NCI-H82 (cell line): ENCODE data around the gene RYR3.

ENCODE experiments used
- DNase-seq: peaks from one replicate; lab custom pipeline; 2025; lab: John Stamatoyannopoulos, UW

RYR3 gene

DNA sequence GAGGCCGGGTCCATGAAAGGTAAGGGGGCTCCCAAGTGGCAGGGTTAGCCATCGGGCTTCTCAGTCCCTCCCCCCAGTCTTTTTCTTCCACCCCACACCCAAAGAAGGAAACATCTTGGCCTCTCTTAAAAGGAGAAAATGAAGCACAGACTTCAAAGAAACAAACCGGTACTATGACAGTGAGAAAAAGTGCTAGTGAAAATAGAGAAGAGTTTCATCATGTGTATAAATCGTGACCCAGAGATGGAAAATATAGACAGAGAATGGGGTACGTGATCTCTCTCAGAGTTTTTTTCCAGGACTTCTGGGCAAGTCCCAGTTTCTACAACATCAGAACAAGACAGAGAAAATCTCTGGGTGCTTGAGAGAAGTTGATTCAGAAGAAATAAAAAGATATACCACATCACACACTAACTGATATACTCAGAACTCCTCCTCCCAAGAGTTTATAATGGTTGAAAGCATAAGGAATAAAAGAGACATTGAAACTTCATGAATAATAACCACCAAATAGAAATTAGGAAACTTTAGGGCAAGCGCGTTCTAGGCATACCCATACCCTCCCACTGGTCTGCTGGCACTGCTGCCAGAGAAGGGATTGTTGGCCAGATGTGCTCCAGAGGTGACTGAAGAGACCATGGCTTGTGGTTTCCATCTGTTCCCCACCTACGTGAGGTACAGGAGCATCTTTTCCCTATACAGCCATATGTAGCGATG lies 338.6 kb downstream of the RYR3 start:
- DNase-seq, result no peak

DNA sequence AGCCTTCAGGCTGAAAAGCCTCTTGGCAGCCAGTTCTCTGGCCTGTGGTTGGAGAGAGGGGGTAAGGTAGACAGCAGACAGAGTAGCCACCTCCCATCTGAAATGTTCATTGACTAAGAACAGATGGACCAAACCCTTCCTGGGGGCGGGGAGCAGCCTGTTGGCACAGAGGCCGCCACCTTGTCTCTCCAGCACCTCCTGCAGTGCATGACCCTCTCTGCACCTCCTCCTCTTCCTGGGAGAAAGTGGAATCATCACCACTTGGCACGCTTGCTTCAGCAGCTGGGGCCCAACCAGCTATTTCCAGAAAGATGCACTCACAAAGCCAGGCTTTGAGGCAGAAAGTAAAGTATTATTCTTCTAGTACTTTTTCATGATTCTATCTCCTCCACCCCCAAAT lies 344.1 kb downstream of the RYR3 start:
- peak; percentile 55 for DNase-seq

DNA sequence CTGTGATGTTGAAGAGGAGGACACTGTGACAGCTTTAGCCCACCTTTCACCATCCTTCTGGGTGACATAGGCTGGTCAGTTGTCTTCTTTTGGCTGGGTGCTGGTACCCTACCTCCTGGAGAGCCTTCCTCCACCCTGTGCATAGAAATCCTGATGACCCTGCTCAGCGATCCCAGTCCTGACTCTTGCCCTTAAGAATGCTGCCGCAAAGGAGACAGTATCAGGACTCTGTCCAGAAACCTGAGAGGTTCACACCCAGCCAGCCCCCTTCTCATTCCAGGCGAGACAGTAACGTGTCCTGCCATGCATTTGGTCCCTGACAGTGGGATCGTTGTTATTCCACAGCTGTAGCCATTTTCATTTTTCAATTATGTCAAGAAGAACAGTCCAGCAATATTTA lies 344.7 kb downstream of the RYR3 start:
- DNase-seq, result no peak

DNA sequence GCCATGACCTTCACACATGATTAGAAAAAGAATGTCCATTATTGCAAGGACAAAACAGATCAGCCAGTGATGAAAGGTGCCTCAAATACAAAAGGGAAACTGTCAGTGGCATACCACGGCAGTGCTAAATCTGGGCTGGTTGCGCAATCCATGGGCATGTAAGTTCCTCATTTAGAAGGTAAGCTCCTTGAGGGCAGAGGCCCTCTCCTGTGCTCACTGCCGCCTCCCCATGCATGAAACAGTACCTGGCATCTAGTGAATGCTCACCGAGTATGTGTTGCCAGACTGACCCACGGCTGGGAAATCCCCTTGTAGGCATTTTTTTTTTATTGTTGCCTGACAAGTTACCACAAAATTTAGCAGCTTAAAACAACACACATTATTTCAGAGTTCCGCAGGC lies 345.4 kb downstream of the RYR3 start:
- no peak for DNase-seq

DNA sequence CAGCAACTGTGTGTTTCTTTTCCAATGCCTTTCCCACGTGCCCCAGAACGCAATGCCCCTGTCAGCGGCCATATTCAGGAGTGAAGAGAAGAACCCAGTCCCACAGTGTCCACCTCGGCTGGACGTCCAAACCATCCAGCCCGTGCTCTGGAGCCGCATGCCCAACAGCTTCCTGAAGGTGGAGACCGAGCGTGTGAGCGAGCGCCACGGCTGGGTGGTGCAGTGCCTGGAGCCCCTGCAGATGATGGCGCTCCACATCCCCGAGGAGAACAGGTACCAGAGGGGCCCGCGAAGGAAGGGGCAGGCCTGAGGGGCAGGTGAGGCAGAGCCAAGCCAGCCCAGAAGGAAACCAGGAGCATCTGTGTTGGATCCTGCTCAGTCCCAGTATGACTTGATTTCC lies 349.4 kb downstream of the RYR3 start:
- no peak for DNase-seq

DNA sequence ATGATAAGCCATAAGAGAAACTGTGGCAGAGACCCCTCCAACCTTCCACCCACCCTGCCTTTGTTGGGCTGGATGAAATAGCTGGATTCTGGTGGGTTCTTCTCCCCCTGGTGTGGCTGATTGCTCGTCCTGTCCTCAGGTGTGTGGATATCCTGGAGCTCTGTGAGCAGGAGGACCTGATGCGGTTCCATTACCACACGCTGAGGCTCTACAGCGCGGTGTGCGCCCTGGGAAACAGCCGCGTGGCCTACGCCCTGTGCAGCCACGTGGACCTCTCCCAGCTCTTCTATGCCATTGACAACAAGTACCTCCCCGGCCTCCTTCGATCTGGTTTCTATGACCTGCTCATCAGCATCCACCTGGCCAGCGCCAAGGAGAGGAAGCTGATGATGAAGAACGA lies 351.2 kb downstream of the RYR3 start:
- no peak for DNase-seq

DNA sequence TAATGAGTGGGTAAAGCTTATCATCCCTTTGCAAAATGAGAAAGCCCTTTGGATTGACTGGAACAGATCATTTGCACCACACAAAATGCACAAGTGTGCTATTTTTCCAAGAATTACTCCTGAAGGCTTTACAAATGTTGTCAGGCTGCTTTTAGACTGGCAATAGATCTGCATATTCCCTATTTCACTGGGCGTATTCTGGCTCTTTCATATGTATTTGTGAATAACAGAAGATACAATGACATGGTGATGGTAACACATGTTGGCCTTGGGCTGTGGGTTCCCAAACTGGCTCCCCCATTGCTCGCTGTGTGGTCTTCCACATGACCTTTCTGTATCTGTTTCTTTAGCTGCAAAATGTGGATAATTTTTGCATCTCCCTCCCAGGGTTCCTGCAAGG lies 354.2 kb downstream of the RYR3 start:
- no peak for DNase-seq

DNA sequence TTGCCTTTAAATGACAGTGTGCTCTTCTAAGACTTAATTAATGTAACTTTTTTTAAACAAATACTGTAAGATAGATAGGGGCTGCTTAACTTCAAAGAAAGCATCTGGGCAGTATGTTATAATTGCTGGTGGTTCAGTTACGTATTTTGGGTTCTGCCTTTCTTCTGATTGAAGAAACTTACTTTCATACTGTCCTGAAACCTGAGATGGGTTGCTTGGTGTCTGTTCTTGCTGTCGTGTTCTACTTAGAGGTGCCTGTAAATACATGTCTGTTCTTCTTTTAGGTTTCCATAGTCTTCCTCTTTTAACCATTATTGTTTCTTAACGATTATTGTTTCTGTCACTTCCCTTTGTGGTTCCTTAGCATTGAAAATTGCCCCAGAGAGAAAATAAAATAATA lies 359.8 kb downstream of the RYR3 start:
- no peak for DNase-seq

DNA sequence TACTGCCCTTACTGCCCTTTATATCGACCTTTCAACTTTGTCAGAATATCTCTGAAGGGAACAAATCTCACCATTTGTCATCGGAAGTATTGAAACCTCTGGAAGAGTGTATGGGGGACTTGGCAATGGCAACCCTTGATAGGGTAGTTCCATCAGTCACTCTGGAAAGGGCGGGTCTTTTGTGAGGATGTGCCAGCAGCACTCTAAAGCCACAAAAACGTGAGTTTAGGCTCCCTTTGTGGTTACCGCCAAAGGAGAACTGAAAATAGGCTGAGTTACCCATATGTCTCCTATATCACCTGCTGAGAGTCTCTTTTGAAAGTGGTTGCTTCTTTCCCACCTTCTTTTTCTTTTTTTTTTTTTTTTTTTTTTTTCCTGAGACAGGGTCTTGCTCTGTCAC lies 360.7 kb downstream of the RYR3 start:
- no peak for DNase-seq

DNA sequence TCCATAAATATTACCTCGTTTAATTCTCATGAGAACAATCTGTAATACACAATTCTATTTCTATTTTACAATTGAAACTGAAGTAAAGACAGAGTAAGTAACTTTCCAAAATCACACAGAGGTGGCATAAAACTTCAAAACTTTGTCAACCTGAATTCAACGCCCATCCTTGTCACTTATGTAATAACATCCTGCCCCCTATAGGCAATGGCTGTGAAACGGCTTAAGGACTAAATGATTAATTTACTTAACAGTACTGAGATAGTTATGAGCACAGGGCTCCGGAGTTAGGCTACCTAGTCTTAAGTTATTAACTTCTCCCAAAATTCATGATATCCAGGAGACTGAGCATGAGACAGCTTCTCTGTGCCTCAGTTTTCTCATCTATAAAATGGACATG lies 364.5 kb downstream of the RYR3 start:
- DNase-seq, result peak; percentile 69

DNA sequence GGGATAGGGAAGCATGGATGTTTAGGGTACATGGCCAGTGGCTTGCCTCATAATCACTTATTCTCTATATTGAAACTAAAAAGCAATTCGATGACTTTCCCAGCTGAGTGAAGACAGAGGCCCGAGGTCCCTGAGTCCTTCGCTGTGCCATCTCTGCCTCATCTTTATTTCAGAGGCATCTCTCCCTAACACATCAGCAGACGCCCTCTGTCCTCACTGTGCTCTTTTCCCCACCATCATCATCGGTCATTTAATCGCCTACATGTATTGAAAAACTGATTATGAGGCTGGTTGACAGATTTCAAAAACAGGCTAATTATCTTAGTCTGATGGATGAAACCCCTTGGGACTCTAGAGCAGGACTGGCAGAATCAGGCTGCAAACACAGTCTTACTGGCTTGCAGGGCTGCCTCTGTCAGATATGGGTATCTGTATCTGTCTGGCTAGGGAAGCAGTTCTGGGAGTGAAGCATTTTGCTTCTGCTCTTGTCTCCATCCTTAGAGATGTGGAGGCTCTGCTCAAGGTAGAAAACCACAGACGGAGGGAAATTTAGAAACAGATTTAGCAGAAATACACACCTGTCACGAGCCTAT lies 366.6 kb downstream of the RYR3 start:
- DNase-seq, result no peak

DNA sequence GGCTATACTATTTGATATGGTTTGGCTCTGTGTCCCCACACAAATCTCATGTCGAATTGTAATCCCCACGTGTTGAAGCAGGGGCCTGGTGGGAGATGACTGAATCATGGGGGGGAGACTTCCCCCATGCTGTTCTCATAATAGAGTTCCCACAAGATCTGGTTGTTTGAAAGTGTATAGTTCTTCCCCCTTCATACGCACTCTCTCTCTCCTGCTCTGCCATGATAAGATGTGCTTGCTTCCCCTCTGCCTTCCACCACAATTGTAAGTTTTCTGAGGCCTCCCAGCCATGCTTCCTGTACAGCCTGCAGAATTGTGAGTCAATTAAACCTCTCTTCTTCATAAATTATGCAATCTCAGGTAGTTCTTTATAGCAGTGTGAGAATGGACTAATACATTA lies 367.4 kb downstream of the RYR3 start:
- no peak for DNase-seq

DNA sequence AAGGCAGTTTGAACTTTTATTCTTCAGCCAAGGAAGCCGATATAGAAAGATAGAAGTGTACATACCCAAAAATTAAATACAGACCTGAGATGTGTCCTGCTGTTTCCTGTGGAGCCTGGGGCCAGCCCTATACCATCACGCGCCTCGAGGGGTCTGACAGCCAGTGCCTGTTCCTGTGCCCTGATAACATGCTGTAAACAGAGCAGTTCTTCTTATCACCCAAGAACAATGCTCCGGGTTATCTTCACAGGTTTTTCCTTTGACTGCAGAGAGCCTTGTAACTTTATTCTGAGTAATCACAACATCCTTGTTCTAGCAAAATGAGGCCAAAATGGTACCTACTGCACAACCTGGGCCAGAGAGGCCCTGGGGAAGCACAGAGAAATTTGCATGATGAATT lies 367.8 kb downstream of the RYR3 start:
- no peak for DNase-seq

DNA sequence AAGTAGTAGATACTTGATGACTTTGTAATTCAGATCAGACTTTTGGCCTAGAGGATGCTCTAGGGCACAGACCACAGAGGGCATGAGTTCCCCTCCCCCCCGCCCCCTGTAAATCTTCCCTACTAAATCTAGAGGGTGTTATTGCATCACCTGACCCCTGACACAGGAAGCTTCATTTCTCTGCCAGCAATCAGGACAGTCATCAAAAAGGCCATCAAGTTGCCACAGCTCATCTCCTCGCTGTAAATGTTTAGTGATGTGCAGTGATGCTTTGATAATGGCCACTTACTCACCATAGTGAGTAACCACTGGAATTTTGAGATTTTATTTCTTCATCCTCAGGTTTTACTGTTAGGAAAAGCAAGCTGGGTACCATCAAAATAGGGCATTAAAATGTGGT lies 368.3 kb downstream of the RYR3 start:
- DNase-seq, result no peak

DNA sequence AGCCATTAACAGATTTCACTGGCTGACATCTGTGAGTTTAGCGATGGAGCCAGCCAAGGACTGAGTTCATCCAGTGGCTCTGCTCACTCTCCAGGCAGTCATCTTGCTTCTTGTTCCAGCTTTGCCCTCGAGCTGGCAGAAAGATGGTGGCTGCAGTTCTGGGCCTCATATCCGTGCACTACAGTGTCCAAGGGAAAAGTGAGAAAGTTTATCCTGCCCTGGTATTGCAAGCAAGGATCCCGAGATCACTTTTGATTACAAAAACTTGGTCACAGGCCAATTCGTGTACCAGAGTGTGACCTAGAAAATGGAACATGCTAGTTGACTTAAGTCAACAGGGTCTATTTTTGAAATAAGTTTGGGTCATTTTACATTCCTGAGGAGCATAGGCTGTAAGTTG lies 369.6 kb downstream of the RYR3 start:
- no peak for DNase-seq

DNA sequence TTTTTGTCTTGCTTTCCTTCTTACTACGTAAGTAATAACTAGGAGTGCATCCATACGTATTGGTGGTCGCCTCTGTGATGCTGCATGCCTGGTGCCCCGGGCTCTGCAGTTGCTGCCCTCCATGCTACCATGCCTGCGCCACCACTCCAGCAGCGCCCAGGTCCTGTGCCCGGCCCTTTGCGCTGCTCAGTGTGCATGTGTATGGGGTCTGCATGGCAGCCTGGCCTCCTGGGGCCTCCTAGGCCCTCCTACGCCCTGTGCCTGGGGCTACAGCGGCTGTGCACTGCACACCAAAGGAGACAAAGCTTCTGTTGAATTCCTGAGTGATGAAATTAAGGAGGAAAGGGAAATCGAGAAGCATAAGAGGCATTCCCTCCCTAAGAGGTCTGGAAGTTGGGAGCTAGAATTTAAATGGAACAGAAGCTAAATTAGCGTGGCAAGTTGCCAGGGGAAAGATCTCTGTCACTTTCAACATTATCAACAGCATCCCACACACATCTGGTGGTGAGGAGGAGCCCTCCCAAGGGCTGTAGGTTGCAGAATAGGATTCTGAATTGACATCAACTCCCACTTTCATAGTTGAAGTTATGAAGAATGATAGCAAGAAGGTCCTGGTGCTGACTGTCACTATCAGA lies 382.5 kb downstream of the RYR3 start:
- no peak for DNase-seq

DNA sequence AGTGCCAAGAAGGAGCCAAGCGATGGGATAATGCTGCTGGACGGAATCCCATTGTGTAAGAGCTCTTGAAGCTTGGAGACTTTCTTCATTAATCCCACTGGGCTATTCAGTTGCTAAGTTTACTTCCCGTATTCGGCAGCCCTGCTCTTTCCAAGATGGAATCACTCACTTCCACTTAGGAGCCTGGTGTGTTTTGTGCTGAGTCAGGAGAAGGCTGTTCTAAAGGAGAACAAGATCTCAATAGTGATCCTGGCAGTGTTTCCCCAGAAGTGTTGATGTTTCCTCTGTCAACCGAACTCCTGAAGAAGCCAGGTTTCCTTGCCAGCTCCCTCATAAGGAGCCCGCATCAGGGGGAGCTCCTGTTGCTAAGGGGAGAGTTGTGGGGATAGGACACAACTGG lies 387.4 kb downstream of the RYR3 start:
- DNase-seq, result no peak

DNA sequence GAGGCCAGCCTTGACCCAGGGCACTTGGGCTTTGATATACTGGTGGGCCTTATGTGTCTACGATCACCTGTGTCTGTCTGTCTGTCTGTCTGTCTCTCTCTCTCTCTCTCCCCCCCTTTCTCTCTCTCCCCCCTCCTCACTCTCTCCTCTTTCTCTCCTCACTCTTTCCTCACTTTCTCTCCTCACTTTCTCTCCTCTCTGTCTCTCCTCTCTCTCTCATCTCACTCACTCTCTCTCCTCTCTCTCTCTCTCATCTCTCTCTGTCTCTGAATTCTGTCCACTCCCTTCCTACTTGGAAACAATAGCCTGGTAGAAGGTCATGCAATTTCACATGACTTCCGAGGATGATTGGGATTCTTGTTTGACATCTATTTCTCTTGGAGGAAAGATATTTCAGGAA lies 388.4 kb downstream of the RYR3 start:
- no peak for DNase-seq

DNA sequence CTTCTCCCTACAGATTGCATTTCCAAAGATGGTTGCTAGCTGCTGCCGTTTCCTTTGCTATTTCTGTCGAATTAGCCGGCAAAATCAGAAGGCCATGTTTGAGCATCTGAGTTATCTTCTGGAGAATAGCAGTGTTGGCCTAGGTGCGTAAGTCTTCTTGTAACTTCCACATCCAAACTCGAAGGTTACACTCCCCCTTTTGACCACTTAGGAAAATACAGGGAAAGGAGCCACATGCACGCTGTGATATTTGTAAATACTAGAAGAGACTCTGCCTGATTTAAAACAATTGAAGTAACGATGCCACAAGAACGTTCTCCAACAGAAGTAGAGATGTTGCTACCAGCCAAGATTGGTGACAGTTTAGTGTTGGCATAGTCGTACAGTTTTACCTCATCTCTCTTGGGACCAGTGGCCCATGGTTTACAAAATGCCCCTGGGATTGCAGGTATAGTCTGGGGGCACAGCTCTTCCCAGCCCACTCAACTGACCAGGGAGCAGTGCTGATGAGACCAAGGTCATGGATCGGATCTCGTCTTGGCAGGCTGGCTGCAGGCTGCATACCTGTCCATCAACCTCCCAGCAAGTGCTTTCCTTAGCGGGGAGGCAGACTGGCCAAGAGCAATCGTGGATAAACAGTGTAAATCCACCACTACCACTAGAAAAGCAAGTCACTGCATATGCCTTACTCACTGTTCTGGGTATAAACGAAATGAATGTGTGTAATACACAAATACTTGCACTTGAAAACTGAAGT lies 389.1 kb downstream of the RYR3 start:
- DNase-seq, result peak; percentile 22

DNA sequence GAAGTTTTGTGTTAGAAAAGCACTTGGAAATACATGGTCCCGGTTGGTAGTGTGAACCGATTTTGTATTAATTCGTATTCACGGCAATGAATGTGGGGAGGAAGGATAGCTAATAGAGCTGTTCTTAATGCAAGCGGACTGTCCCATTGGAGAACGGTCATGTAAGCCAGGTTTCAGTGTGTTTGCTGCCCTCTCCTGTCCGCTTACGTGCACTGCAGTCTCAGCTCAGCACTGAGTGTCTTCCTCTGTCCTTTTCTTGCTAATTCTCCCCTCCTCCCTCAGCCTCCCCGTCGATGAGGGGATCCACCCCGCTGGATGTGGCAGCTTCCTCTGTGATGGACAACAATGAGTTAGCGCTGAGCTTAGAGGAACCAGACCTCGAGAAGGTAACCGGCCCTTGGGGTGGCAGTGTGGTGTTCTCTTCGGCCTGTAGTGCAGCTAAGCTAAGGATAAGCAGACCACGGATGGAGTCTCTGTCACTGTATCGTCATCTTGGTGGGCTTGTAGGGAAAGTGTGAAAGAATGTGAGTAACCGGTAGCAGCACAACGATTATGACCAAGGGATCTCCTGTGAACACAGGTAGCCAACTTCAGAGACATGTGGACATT lies 390.0 kb downstream of the RYR3 start:
- DNase-seq, result peak; percentile 78

DNA sequence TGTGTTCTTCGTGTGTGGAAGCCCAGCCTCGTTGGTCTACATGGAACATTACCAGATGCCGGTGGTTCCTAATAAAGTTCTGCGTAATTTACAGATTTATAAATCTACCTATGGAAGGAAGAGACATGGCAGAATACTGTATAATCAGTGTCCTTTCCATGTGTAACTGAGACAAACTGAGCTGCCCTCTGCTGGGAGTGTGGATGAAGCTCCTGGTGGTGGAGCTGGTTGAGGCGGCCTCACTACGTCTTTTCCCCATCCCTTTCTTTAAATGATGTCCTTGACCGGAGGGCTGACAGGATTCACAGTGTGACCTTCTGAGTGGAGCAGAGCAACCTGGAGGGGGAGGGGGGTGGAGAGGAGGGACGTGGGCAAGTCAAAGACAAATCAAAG lies 390.5 kb downstream of the RYR3 start:
- no peak for DNase-seq

DNA sequence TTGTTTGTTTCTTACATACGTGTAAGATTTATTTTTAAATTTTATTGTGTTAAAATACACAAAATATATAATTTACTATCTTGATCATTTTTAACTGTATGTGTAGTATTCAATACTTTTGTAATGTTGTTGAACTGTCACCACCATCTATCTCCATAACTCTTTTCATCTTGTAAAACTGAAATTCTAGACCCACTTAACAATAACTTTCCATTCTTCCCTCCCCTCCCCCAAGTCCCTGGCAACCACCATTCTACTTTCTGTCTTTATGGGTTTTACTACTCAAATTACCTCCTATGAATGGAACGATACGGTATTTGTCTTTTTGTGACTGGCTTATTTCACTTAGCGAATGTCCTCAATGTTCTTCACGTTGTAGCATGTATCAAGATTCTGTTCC lies 395.4 kb downstream of the RYR3 start:
- no peak for DNase-seq

DNA sequence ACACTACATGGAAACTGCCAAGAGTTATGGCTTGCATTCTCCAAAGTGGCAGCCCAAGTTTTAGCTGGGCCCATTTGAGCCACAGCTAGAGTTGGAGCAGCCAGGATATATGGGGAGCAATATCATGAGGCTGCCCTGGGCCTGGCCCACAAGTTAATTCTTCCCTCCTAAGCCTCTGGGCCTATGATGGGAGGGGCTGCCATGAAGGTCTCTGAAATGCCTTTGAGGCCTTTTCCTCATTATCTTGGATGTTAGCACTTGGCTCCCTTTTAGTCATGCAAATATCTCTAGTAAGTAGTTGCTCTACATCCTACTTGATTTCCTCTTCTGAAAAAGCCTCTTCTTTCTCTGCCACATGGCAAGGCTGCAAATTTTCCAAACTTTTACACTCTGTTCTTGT lies 400.0 kb downstream of the RYR3 start:
- no peak for DNase-seq
